Measurements from ENCODE around the gene RSPH6A. TPM values are rescaled to one million over a fixed set of nuclear protein-coding genes. Genes with fewer than 3 reads are reported as not detected.

Gene RSPH6A
- total RNA-seq, 1 experiment from 2014 or later, result 0.55 TPM

GRCh38 chr19:45757695-45758094 lies 57.4 kb downstream of the RSPH6A start:
- TF ChIP-seq CTCF (conservative IDR thresholded peaks at IDR 0.05), result no peak

More at GRCh38 chr19:45757695-45758094, 57.4 kb downstream of the RSPH6A start:
- Histone ChIP-seq H2AK5ac (ENCODE audit: insufficient read length, low read length) (no peak overlapping the region), H2BK120ac (ENCODE audit: low read depth, low read length, poor library complexity, severe bottlenecking) (no peak overlapping the region), H2BK15ac (ENCODE audit: low read depth, low read length) (no peak overlapping the region), H3K4me1 (ENCODE audit: insufficient read depth, low read length) (no peaks in the 10 kb centered on the region), H4K8ac (replicated peaks; ENCODE audit: insufficient read length, low read depth, low read length) (no peak overlapping the region), H3K79me2 (ENCODE audit: insufficient read depth, low read length) (no peaks in the 10 kb centered on the region), H3K9me3 (ENCODE audit: control insufficient read depth, low read depth, low read length) (no peaks in the 10 kb centered on the region), H3K79me1 (ENCODE audit: insufficient read depth, low read depth, low read length, poor library complexity, severe bottlenecking) (no peaks in the 10 kb centered on the region), H3K56ac (ENCODE audit: insufficient read length, low read depth, low read length) (no peak overlapping the region), H3K27me3 (ENCODE audit: insufficient read depth, low read length) (no peaks in the 10 kb centered on the region), H4K20me1 (ENCODE audit: control insufficient read depth, insufficient read depth, insufficient read length) (no peaks in the 10 kb centered on the region), H3K14ac (ENCODE audit: insufficient read depth, low read length) (no peak overlapping the region), H3T11ph (ENCODE audit: low read length) (no peak overlapping the region), H2BK5ac (ENCODE audit: insufficient read length, low read length) (no peak overlapping the region), H2BK20ac (ENCODE audit: low read depth, low read length, poor library complexity, severe bottlenecking) (no peak overlapping the region), H3K9ac (ENCODE audit: extremely low read depth, insufficient read length, low read length) (no peak overlapping the region), H3K23ac (ENCODE audit: insufficient read length, low read depth, low read length) (no peak overlapping the region), H2AFZ (ENCODE audit: low read length) (no peak overlapping the region), H4K91ac (ENCODE audit: insufficient read length, low read depth, low read length) (no peak overlapping the region), H3K4me2 (ENCODE audit: insufficient read depth, insufficient read length, low read length) (no peak overlapping the region), H3K27ac (ENCODE audit: insufficient read length, low read depth, low read length) (no peak overlapping the region), H2BK12ac (ENCODE audit: insufficient read length, low read depth, low read length) (no peak overlapping the region), H3K18ac (ENCODE audit: insufficient read length, low read depth, low read length) (no peak overlapping the region), H3K4ac (ENCODE audit: low read depth, low read length) (no peak overlapping the region), H4K5ac (ENCODE audit: insufficient read length, low read depth, low read length) (no peak overlapping the region), H3K23me2 (ENCODE audit: insufficient read length, low read depth, low read length, poor library complexity, severe bottlenecking) (no peaks in the 10 kb centered on the region)
- peaks cover 3 to 12% of the 10 kb centered on the region in 2 experiments; a peak in 3 of 4 replicates for H3K4me1 Mint-ChIP-seq
- H3K4me3 Mint-ChIP-seq, result no peak overlapping the region
- H3K9me3 Mint-ChIP-seq, result no peaks in the 10 kb centered on the region
- no peak for DNase-seq
- WGBS (ENCODE audit: extremely low coverage, insufficient read length, low lambda C conversion rate), result no CpG with 5 or more reads among the region's 9 CpGs
- no peak overlapping the region for H3K27ac Mint-ChIP-seq
- H3K36me3 Mint-ChIP-seq (ENCODE audit: insufficient read depth in 1 of 3, low read depth in 3 of 3), result no peaks in the 10 kb centered on the region
- peaks cover 34% of the 10 kb centered on the region for H3K27me3 Mint-ChIP-seq (ENCODE audit: low read depth)

Measured in H9 (cell line).